Thoracic aorta endothelial cell (primary cell): ENCODE results near the gene GSTT2B. TPM values are rescaled to one million over a fixed set of nuclear protein-coding genes. Genes with fewer than 3 reads are reported as not detected.

ENCODE experiments used
- total RNA-seq: library from RNA; depleted of rRNA; stranded (reverse); fragments of >200 nt; gene quantifications from 2 replicates; pipeline ENCODE4 v1.2.3, GENCODE V29; 2012

GSTT2B gene, protein sequence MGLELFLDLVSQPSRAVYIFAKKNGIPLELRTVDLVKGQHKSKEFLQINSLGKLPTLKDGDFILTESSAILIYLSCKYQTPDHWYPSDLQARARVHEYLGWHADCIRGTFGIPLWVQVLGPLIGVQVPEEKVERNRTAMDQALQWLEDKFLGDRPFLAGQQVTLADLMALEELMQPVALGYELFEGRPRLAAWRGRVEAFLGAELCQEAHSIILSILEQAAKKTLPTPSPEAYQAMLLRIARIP
- total RNA-seq, result 7.1 and 11.4 TPM in 2 replicates

DNA sequence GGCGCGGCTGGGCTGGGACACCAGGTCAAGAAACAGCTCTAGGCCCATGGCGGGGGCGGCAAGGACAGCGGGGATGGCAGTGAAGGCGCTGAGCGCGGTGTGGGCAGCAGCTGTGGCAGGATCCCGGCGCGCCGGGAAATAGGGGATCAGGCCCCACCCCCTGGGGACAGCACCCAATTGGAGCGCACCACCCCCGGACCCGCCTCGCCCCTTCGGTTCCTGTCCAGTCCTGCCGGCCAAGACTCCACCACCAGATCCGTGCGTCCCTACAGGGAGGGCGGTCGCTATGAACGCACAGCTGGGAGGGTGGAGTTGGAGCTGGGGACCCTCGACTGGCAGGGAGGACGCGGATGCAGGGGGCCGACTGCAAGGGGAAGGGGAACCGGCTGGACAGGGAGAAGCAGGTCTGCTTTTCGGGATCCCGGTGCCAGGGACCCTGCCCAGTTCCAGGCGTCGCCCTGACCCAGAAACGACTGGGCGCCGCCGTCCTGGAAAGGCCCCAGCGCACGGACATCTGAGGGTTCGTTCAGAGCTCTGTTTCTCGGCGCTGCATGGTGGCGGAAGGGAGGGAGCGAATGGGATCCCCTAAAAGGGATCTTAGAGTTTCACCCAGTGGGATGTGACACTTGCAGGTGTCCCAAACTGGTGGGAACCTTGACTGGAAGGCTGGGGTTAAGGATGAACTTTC is at the start of gene GSTT2B:
Gene GSTT2B, minus strand, starts transcription at position 112 of the 688 bp plus-strand sequence. Its CDS starts 64 bp downstream, at position 48.

DNA sequence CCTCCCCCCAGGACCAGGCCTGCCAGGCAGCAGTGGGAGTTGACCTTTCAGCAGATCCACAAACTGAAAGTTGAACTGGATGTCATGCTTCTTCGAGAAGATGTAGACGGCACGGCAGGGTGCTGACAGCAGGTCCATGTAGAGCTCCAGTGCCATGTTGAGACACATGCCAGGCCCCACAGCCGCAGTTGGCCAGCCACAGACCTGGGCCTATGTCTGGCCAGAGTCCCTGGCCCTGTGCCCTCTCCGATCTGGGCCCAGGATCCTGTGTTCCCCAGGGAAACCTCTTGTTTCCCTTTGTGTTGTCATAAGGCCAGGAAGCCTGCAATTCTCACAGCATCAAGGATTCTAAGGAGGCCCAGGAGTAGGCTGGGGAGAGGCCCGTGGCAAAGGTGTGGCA is 44.2 kb upstream of the GSTT2B start, which contains the start of gene GSTT4:
Gene GSTT4, minus strand, starts transcription at position 253 of the 400 bp plus-strand sequence. Its CDS starts 97 bp downstream, at position 156.

GRCh38 chr22:23979557-23980240 is 18.7 kb upstream of the GSTT2B start, which contains the start of gene GSTT2:
Gene GSTT2, plus strand, starts transcription at chr22:23980134.

GRCh38 chr22:23974345-23974744 is 13.3 kb upstream of the GSTT2B start, which contains the start of gene DDT:
Gene DDT, minus strand, starts transcription at chr22:23974441. Its CDS starts 27 bp downstream, at chr22:23974414.

DNA sequence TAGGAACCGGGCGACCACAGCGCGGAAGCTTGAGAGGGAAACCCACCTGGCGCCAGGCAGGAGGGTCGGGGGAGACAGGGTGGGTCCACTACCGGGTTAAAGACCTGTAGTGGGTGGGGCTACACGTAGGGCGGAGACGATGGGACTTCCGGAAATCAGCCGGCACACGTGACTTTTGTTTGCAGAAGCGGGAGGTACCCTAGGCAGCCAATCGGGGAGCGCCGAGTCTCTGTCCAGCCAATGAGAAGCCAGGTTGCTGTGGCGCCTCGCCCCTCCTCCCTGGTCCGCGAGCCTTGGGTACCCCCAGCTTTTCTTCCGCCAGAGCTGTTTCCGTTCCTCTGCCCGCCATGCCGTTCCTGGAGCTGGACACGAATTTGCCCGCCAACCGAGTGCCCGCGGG is 5.6 kb upstream of the GSTT2B start, which contains the start of gene DDTL:
Gene DDTL, plus strand, starts transcription at position 321 of the 400 bp plus-strand sequence. Its CDS starts 27 bp downstream, at position 348.

Other genes starting within 250 kb of the GSTT2B start
- gene ZNF70, start 210.1 kb downstream of the GSTT2B start, total RNA-seq, result 5.6 and 6.3 TPM in 2 replicates
- not detected in 2 replicates for gene VPREB3, start 206.8 kb downstream of the GSTT2B start, total RNA-seq
- gene C22orf15, start 198.2 kb downstream of the GSTT2B start, total RNA-seq, result 0.13 and 0.36 TPM in 2 replicates
- 12.6 and 15.6 TPM in 2 replicates for gene CHCHD10, start 193.2 kb downstream of the GSTT2B start, total RNA-seq
- 4.8 and 5.3 TPM in 2 replicates for gene MMP11, start 188.3 kb downstream of the GSTT2B start, total RNA-seq
- 74.9 and 78.7 TPM in 2 replicates for gene SMARCB1, start 174.2 kb downstream of the GSTT2B start, total RNA-seq
- gene DERL3, start 122.2 kb downstream of the GSTT2B start, total RNA-seq, result 0.66 and 0.93 TPM in 2 replicates
- gene SLC2A11, start 103.3 kb downstream of the GSTT2B start, total RNA-seq, result 5.6 and 7.0 TPM in 2 replicates
- 129 and 229 TPM in 2 replicates for gene MIF, start 66.8 kb downstream of the GSTT2B start, total RNA-seq
- gene DDTL, start 5.7 kb upstream of the GSTT2B start, total RNA-seq, result 0.86 and 2.1 TPM in 2 replicates
- gene DDT, start 13.2 kb upstream of the GSTT2B start, total RNA-seq, result 81.8 and 91.3 TPM in 2 replicates
- gene GSTT2, start 18.9 kb upstream of the GSTT2B start, total RNA-seq, result 1.3 TPM in 1 of 2 replicates, not detected in the other
- gene GSTT4, start 44.3 kb upstream of the GSTT2B start, total RNA-seq, result not detected in 2 replicates
- 43.0 and 55.3 TPM in 2 replicates for gene CABIN1, start 50.1 kb upstream of the GSTT2B start, total RNA-seq
- 0.13 and 0.14 TPM in 2 replicates for gene SUSD2, start 220.3 kb upstream of the GSTT2B start, total RNA-seq